Endothelial cell of umbilical vein (primary cell): ENCODE data around the gene FAM131C. TPM values are rescaled to one million over a fixed set of nuclear protein-coding genes. Genes with fewer than 3 reads are reported as not detected.

Experiments
- BruUV-seq: library from RNA; stranded (reverse); fragments of 400-500 nt; replicated peaks from 2 replicates; lab custom pipeline; 2021; lab: Mats Ljungman, UMichigan
- CTCF ChIA-PET: fragments of 300-600, 350-600 bp; sonication (Branson Sonifier 250); formaldehyde crosslinking; loops from one replicate; lab custom pipeline; 2021; ENCODE audit warnings: antibody characterized with exemption, inconsistent platforms; lab: Charles Lee
- POLR2A ChIA-PET: fragments of 300-600, 350-600 bp; sonication (Branson Sonifier 250); formaldehyde crosslinking; loops from one replicate; lab custom pipeline; 2021; ENCODE audit warnings: antibody characterized with exemption, inconsistent platforms; lab: Charles Lee
- DNase-seq: peaks from one replicate; pipeline ENCODE4 v3.0.0-alpha.2; 2011; ENCODE audit warnings: low read depth, low spot score
- FAIRE-seq: peaks from 2 replicates; lab custom pipeline; 2011; peaks lifted over from hg19 to GRCh38; lab: Jason Lieb, UNC
- H2AFZ ChIP-seq: 2 replicates; pipeline ENCODE4 v1.6.0; 2012; ENCODE audit warnings: low read depth, low read length, control low read depth, inconsistent platforms
- H3K27ac ChIP-seq: 2 replicates; pipeline ENCODE4 v1.5.1; 2011; ENCODE audit warnings: low read depth, mild to moderate bottlenecking, control low read depth, low read length, moderate library complexity; ENCODE audit not compliant: insufficient read depth
- H3K27me3 ChIP-seq, 2 experiments: 2 replicates each; pipeline versions ENCODE4 v1.6.0 to v1.6.1; 2011; ENCODE audit warnings: low read length in 2 of 2, mixed read lengths in 1 of 2; ENCODE audit not compliant: control insufficient read depth in 2 of 2, insufficient read depth in 2 of 2
- H3K36me3 ChIP-seq, 2 experiments: 2 replicates in 1 of 2; 3 replicates in 1 of 2; pipeline ENCODE4 v1.5.1; 2011; ENCODE audit warnings: low read length in 2 of 2, mild to moderate bottlenecking in 1 of 2, moderate library complexity in 1 of 2; ENCODE audit not compliant: control insufficient read depth in 2 of 2, insufficient read depth in 2 of 2; ENCODE audit errors: extremely low read depth in 1 of 2
- H3K4me1 ChIP-seq: 3 replicates; pipeline ENCODE4 v1.5.1; 2011; ENCODE audit warnings: mild to moderate bottlenecking, low read length; ENCODE audit not compliant: control insufficient read depth, insufficient read depth; ENCODE audit errors: extremely low read depth
- H3K4me2 ChIP-seq: 2 replicates; pipeline ENCODE4 v1.6.1; 2011; ENCODE audit warnings: low read length, control low read depth, mixed read lengths; ENCODE audit not compliant: insufficient read depth
- H3K4me3 ChIP-seq, 3 experiments: fragments of 200-600 bp in 1 of 3; sonication (generic), shearing (Covaris generic) in 1 of 3; replicated peaks in 1 of 3; 2 replicates each; pipeline ENCODE4 v1.5.1; 2011 to 2016; ENCODE audit warnings: control low read depth in 3 of 3, low read length in 3 of 3, mild to moderate bottlenecking in 2 of 3, inconsistent platforms in 1 of 3, low read depth in 1 of 3, moderate library complexity in 1 of 3; ENCODE audit not compliant: insufficient read depth in 1 of 3
- H3K79me2 ChIP-seq: 2 replicates; pipeline ENCODE4 v1.6.0; 2012; ENCODE audit warnings: low read length, inconsistent platforms; ENCODE audit not compliant: control insufficient read depth, insufficient read depth
- H3K9ac ChIP-seq: replicated peaks from 2 replicates; pipeline ENCODE3; 2011; ENCODE audit warnings: low read length, control low read depth; ENCODE audit not compliant: insufficient read depth; ENCODE audit errors: extremely low read depth
- H3K9me1 ChIP-seq: replicated peaks from 3 replicates; pipeline ENCODE4 v1.6.0; 2011; ENCODE audit warnings: mild to moderate bottlenecking, low read length; ENCODE audit not compliant: control insufficient read depth, insufficient read depth; ENCODE audit errors: extremely low read depth
- H3K9me3 ChIP-seq: replicated peaks from 2 replicates; pipeline ENCODE4 v1.5.1; 2012; ENCODE audit warnings: low read length, inconsistent platforms; ENCODE audit not compliant: control insufficient read depth, insufficient read depth
- H4K20me1 ChIP-seq: replicated peaks from 2 replicates; pipeline ENCODE3; 2011; ENCODE audit warnings: mild to moderate bottlenecking, low read length; ENCODE audit not compliant: control insufficient read depth, insufficient read depth; ENCODE audit errors: extremely low read depth
- CTCF ChIP-seq, 2 donors: IDR thresholded peaks; 1 replicate in 1 of 2; 2 replicates in 1 of 2; pipeline ENCODE4 v1.5.1; 2011; ENCODE audit warnings: low read length in 2 of 2, mild to moderate bottlenecking in 2 of 2, moderate library complexity in 2 of 2, control low read depth in 1 of 2, inconsistent platforms in 1 of 2, low read depth in 1 of 2; ENCODE audit not compliant: insufficient read depth in 1 of 2; ENCODE audit errors: extremely low read depth in 1 of 2
- EZH2 ChIP-seq: IDR thresholded peaks from 2 replicates; pipeline ENCODE4 v1.6.1; 2012; ENCODE audit warnings: borderline replicate concordance, low read depth, mild to moderate bottlenecking, moderate library complexity, low read length, inconsistent platforms; ENCODE audit not compliant: severe bottlenecking
- FOS ChIP-seq: IDR thresholded peaks from 2 replicates; pipeline ENCODE4 v1.6.1; 2011; ENCODE audit warnings: mild to moderate bottlenecking, low read length, moderate library complexity, borderline replicate concordance; ENCODE audit not compliant: insufficient read depth
- GATA2 ChIP-seq: IDR thresholded peaks from 2 replicates; pipeline ENCODE4 v1.7.0; 2011; ENCODE audit warnings: low read depth, mild to moderate bottlenecking, moderate library complexity, mixed read lengths, low read length; ENCODE audit not compliant: insufficient read length, insufficient read depth
- JUN ChIP-seq: IDR thresholded peaks from 2 replicates; pipeline ENCODE4 v1.6.1; 2011; ENCODE audit warnings: borderline replicate concordance, low read depth; ENCODE audit not compliant: insufficient read length, insufficient read depth
- MAX ChIP-seq: IDR thresholded peaks from 2 replicates; pipeline ENCODE4 v1.6.1; 2011; ENCODE audit not compliant: insufficient read depth, insufficient read length
- MYC ChIP-seq: IDR thresholded peaks from one replicate; pipeline ENCODE4 v1.6.1; 2011; ENCODE audit warnings: mild to moderate bottlenecking, low read depth, low read length
- POLR2A ChIP-seq: IDR thresholded peaks from 2 replicates; pipeline ENCODE4 v1.6.1; 2012; ENCODE audit warnings: low read depth, mild to moderate bottlenecking, control low read depth, low read length
- POLR2AphosphoS5 ChIP-seq: IDR thresholded peaks from 2 replicates; pipeline ENCODE4 v1.6.1; 2012; ENCODE audit warnings: low read depth, mild to moderate bottlenecking, control low read depth, low read length, moderate library complexity; ENCODE audit not compliant: insufficient read depth
- dilution Hi-C: fragments of 300-500 bp; cut with MboI; formaldehyde crosslinking; loops from one replicate; pipeline ENCODE4 v1.15.0; 2019; ENCODE audit warnings: low sequenced_read_pairs; ENCODE audit not compliant: extremely low pct_ligation_motif_present
- intact Hi-C: fragments of 100-400 bp; cut with micrococcal nuclease; formaldehyde crosslinking; loops from one replicate; pipeline ENCODE4 v1.10.0; 2022
- polyA plus RNA-seq, 4 experiments: library from polyadenylated mRNA; depleted of rRNA in 3 of 4; stranded (reverse) in 3 of 4; unstranded in 1 of 4; fragments of >200 nt; gene quantifications; 2 replicates each; pipeline versions ENCODE4 v1.2.1 to v1.2.3, GENCODE V29; 2011 to 2012; ENCODE audit warnings: missing spikeins in 1 of 4
- total RNA-seq: library from RNA; stranded (reverse); gene quantifications from 2 replicates; pipeline ENCODE4 v1.2.3, GENCODE V29; 2021

Gene FAM131C
- total and polyA plus RNA-seq, 2 donors (not counting 3 experiments of a cell fraction or from before 2014, with no cell fraction given): 0.23 TPM; not detected in 1

GRCh38 chr1:16018749-16019643, 54.5 kb downstream of the FAM131C start:
- no TSS peak for BruUV-seq
- no peak for TF ChIP-seq GATA2
- TF ChIP-seq POLR2A: no peak
- no peak for TF ChIP-seq POLR2AphosphoS5
- TF ChIP-seq JUN: no peak
- no peak for TF ChIP-seq MYC
- no peak for TF ChIP-seq MAX
- TF ChIP-seq FOS: no peak
- no peak for TF ChIP-seq EZH2
- no peak for TF ChIP-seq CTCF (IDR thresholded peaks at IDR 0.05; ENCODE audit: extremely low read depth in 1 of 2, insufficient read depth in 1 of 2, low read depth in 1 of 2, low read length in 2 of 2)
- no peak for DNase-seq
- Histone ChIP-seq H3K9me3 (no peaks in the 10 kb centered on the region), H3K4me1 (no peaks in the 10 kb centered on the region), H3K27me3 (no peaks in the 10 kb centered on the region), H3K9me1 (no peaks in the 10 kb centered on the region), H2AFZ (no peak overlapping the region), H3K4me2 (no peak overlapping the region), H4K20me1 (no peaks in the 10 kb centered on the region), H3K4me3 (no peak overlapping the region), H3K9ac (no peak overlapping the region), H3K79me2 (no peaks in the 10 kb centered on the region), H3K27ac (no peak overlapping the region), H3K36me3 (no peaks in the 10 kb centered on the region)
- POLR2A ChIA-PET: no interaction called here
- CTCF ChIA-PET: interaction anchor here (0.9 to 1.0 kb wide), 3 partner anchors 9 to 54 kb away, joined by 3 to 4 read pairs (median 3); partner anchors contain the start of gene FAM131C
- intact Hi-C loops (no loop called here), dilution Hi-C loops (no loop called here)
- no peak for FAIRE-seq
